ENCODE data around the gene NKAIN1.
A peak's percentile ranks its signal among the peaks of the same experiment; 100 is the strongest.
"Not testable (repeated sequence)": the region's sequence is repeated elsewhere in the genome, so short reads cannot be mapped to it uniquely, and the experiment has no call there.

The NKAIN1 gene

GRCh38 chr1:31195267-31195666, 44.4 kb downstream of the NKAIN1 start:
- DNase-seq (ENCODE audit: low spot score), result not testable (repeated sequence)

GRCh38 chr1:31193729-31194128, 46.0 kb downstream of the NKAIN1 start:
- no peak for DNase-seq (ENCODE audit: low spot score)

- no peak for DNase-seq (ENCODE audit: low spot score)
These were observed 48.4 kb downstream of the NKAIN1 start for GRCh38 chr1:31191281-31191680.

- DNase-seq (ENCODE audit: low spot score), result no peak
These were observed 49.7 kb downstream of the NKAIN1 start for GRCh38 chr1:31189696-31190674.

GRCh38 chr1:31183927-31184554, 55.6 kb downstream of the NKAIN1 start:
- no peak for DNase-seq (ENCODE audit: low spot score)

- DNase-seq (ENCODE audit: low spot score), result no peak
These were observed 56.6 kb downstream of the NKAIN1 start for GRCh38 chr1:31183126-31183525.

- DNase-seq (ENCODE audit: low spot score), result peak; percentile 55
These were observed 57.3 kb downstream of the NKAIN1 start for GRCh38 chr1:31182352-31182751.

GRCh38 chr1:31181515-31182343, 58.0 kb downstream of the NKAIN1 start:
- no peak for DNase-seq (ENCODE audit: low spot score)

- no peak for DNase-seq (ENCODE audit: low spot score)
These were observed 59.3 kb downstream of the NKAIN1 start for GRCh38 chr1:31180338-31180737.

GRCh38 chr1:31176291-31176690, 63.4 kb downstream of the NKAIN1 start:
- not testable (repeated sequence) for DNase-seq (ENCODE audit: low spot score)

GRCh38 chr1:31170486-31170735, 69.3 kb downstream of the NKAIN1 start:
- no peak for DNase-seq (ENCODE audit: low spot score)

- DNase-seq (ENCODE audit: low spot score), result no peak
These were observed 73.2 kb downstream of the NKAIN1 start for GRCh38 chr1:31166462-31166861.

GRCh38 chr1:31164291-31164690, 75.4 kb downstream of the NKAIN1 start:
- no peak for DNase-seq (ENCODE audit: low spot score)

GRCh38 chr1:31163866-31164265, 75.8 kb downstream of the NKAIN1 start:
- no peak for DNase-seq (ENCODE audit: low spot score)

GRCh38 chr1:31161571-31161970, 78.1 kb downstream of the NKAIN1 start:
- no peak for DNase-seq (ENCODE audit: low spot score)

- DNase-seq (ENCODE audit: low spot score), result no peak
These were observed 79.6 kb downstream of the NKAIN1 start for GRCh38 chr1:31159869-31160611.

GRCh38 chr1:31159323-31159722, 80.4 kb downstream of the NKAIN1 start:
- no peak for DNase-seq (ENCODE audit: low spot score)

GRCh38 chr1:31155216-31155806, 84.4 kb downstream of the NKAIN1 start:
- DNase-seq (ENCODE audit: low spot score), result peak; percentile 13

- peak; percentile 28 for DNase-seq (ENCODE audit: low spot score)
These were observed 85.0 kb downstream of the NKAIN1 start for GRCh38 chr1:31154632-31155215.

- DNase-seq (ENCODE audit: low spot score), result no peak
These were observed 85.6 kb downstream of the NKAIN1 start for GRCh38 chr1:31154000-31154631.

GRCh38 chr1:31153423-31153822, 86.3 kb downstream of the NKAIN1 start:
- no peak for DNase-seq (ENCODE audit: low spot score)
